Uterus (tissue), 4 donors: ENCODE measurements around the gene CCDC85B. TPM values are rescaled to one million over a fixed set of nuclear protein-coding genes. Genes with fewer than 3 reads are reported as not detected.

Experiments
- DNase-seq, 2 donors: peaks; one replicate each; pipeline ENCODE4 v3.0.0-alpha.2; 2019 to 2020
- H3K27ac ChIP-seq, 2 donors: fragments of 200-600 bp; sonication (generic); 1 replicate in 1 of 2; 2 replicates in 1 of 2; pipeline ENCODE4 v1.5.1; 2016 to 2018
- H3K27me3 ChIP-seq, 2 donors: fragments of 200-600 bp; sonication (generic); one replicate each; pipeline ENCODE4 v1.5.1; 2018 to 2019; ENCODE audit warnings: control low read depth in 1 of 2
- H3K36me3 ChIP-seq, 2 donors: fragments of 200-600 bp; sonication (generic); one replicate each; pipeline ENCODE4 v1.5.1; 2019; ENCODE audit warnings: control low read depth in 1 of 2
- H3K4me1 ChIP-seq, 2 donors: fragments of 200-600 bp; sonication (generic); one replicate each; pipeline ENCODE4 v1.5.1; 2018 to 2019; ENCODE audit warnings: control low read depth in 1 of 2
- H3K4me3 ChIP-seq, 2 donors: fragments of 200-600 bp; sonication (generic); 1 replicate in 1 of 2; 2 replicates in 1 of 2; pipeline ENCODE4 v1.5.1; 2018 to 2019; ENCODE audit warnings: mild to moderate bottlenecking in 1 of 2
- H3K9me3 ChIP-seq, 2 donors: fragments of 200-600 bp; sonication (generic); one replicate each; pipeline ENCODE4 v1.5.1; 2019; ENCODE audit warnings: control low read depth in 1 of 2
- POLR2A ChIP-seq, 2 donors: fragments of 450-650 bp; IDR thresholded peaks; one replicate each; pipeline ENCODE4 v1.6.1; 2016; ENCODE audit warnings: antibody characterized with exemption in 2 of 2, mild to moderate bottlenecking in 1 of 2, moderate library complexity in 1 of 2
- intact Hi-C: fragments of 100-400 bp; cut with DNase I; formaldehyde crosslinking; loops from one replicate; pipeline ENCODE4 v1.15.1; 2023; ENCODE audit warnings: low total_unique reads
- total RNA-seq, 4 donors: library from RNA; depleted of rRNA in 3 of 4; stranded (reverse); fragments of >200 nt in 3 of 4; gene quantifications; one replicate each; pipeline versions ENCODE4 v1.1.0 to v1.2.4, GENCODE V29; 2014 to 2023
- TF ChIP-seq, protein P1 (sequence below), 4 experiments: fragments of 200-600 bp in 2 of 4; fragments of 450-650 bp in 2 of 4; sonication (generic) in 2 of 4; IDR thresholded peaks; one replicate each; pipeline ENCODE4 v1.5.1; 2016 to 2019; ENCODE audit warnings: antibody characterized with exemption in 4 of 4, mild to moderate bottlenecking in 2 of 4, moderate library complexity in 1 of 4
- donor health status: DM: yes; HTN: yes; CAD: no.

Gene CCDC85B
- total RNA-seq, 4 donors from 2014 or later: 22.3 to 141 (median 54.5) TPM

DNA sequence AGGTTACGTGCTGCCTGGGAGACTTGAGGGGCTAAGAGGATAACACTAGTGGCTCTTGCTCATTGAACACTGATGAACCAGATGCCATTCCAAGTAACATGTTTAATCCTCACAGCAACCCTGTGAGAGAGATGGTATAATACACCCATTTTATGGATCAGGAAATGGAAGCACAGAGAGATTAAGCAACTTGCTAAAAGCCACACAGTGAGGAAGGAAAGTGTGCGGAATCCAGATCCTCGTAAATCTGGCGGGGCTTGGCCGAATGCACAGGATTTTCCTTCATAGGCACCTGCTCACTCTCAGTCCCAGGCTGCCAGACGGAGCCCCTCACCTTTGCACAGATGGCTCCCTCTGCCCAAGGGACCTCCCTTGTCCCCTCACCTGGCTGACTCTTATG, 17.4 kb downstream of the CCDC85B start:
- Histone ChIP-seq H3K36me3 (no peaks in the 10 kb centered on the region), H3K4me1 (no peaks in the 10 kb centered on the region), H3K27ac (no peak overlapping the region), H3K4me3 (no peak overlapping the region), H3K9me3 (no peaks in the 10 kb centered on the region), H3K27me3 (no peaks in the 10 kb centered on the region)
- TF ChIP-seq, protein P1, sequence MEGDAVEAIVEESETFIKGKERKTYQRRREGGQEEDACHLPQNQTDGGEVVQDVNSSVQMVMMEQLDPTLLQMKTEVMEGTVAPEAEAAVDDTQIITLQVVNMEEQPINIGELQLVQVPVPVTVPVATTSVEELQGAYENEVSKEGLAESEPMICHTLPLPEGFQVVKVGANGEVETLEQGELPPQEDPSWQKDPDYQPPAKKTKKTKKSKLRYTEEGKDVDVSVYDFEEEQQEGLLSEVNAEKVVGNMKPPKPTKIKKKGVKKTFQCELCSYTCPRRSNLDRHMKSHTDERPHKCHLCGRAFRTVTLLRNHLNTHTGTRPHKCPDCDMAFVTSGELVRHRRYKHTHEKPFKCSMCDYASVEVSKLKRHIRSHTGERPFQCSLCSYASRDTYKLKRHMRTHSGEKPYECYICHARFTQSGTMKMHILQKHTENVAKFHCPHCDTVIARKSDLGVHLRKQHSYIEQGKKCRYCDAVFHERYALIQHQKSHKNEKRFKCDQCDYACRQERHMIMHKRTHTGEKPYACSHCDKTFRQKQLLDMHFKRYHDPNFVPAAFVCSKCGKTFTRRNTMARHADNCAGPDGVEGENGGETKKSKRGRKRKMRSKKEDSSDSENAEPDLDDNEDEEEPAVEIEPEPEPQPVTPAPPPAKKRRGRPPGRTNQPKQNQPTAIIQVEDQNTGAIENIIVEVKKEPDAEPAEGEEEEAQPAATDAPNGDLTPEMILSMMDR (IDR thresholded peaks at IDR 0.05): no peak
- TF ChIP-seq POLR2A (IDR thresholded peaks at IDR 0.05): no peak
- no peak for DNase-seq
- intact Hi-C loops: no loop called here

DNA sequence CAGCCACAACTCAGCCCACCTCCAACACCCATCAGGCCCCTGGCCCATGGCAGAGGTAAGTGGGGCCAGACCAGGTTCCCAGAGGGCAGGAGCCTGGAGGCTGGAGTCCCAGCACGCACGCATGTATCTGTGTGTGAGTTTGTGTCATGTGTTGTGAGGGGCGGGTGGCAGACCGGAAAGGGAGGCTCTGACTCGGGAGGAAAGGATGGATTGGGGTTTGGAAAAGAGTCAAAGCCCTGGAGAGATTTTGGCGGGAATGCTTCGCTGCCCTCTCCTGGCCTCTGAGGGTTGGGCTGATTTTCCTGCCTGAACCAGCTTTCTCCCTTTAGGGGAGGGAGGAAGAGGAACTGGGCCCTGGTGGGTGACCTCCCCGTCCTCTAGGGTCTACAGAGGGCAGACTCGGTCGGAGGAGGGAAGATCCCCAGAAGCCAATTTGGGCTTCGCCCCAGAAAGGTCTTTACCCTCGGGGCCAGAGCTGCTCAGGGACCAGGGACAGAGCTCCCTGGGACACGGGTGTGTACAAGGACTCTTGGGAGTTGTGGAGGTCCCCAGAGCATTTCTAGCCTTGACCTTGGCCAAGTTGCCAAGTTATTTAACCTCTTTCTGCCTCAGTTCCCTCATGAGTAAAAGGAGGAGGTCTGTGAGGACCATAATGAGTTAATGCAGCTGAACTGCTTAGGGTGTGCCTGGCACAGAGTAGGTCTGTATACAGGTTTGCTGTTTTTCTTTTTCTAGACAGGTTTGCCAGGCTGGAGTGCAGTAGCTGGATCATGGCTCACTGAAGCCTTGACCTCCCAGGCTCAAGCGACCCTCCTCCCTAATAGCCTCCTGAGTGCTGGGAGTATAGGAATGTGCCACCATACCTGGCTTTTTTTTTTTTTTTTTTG, 21.5 kb downstream of the CCDC85B start:
- Histone ChIP-seq H3K4me1 (peaks cover 5 to 16% of the 10 kb centered on the region in 2 donors), H3K4me3 (no peak overlapping the region), H3K27ac (peak overlapping the region; percentile 23 to 29), H3K9me3 (no peaks in the 10 kb centered on the region), H3K36me3 (no peaks in the 10 kb centered on the region), H3K27me3 (no peaks in the 10 kb centered on the region)
- peak; percentile 79 for DNase-seq
- TF ChIP-seq, protein P1 (IDR thresholded peaks at IDR 0.05): peak; percentile 18 to 62 (median 52)
- no peak for TF ChIP-seq POLR2A (IDR thresholded peaks at IDR 0.05)
- intact Hi-C loops: no loop called here

DNA sequence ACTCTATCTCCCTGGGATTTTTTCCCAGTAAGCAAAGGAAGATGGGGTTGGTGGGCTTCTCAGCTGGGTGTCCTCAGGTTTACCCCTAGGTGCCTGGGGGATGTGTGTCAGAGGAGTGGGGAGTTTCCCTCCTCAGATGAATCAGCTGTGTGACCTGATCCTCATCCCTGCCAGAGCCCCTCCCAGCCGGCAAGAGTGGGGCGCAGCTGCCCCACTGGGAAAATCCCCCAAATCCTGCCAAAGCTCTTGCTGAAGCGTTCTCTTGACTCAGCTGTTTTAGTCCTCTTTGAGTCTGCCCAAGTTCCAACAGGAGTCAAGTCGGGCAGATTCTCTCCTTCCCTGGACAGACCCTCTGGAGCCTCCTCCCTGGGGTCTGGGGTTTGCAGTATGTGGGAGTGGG, 22.4 kb downstream of the CCDC85B start:
- Histone ChIP-seq H3K36me3 (no peaks in the 10 kb centered on the region), H3K9me3 (no peaks in the 10 kb centered on the region), H3K4me3 (no peak overlapping the region), H3K4me1 (peaks cover 13 to 26% of the 10 kb centered on the region in 2 donors), H3K27ac (peak overlapping the region in 1 of 2 donors; percentile 18), H3K27me3 (no peaks in the 10 kb centered on the region)
- intact Hi-C loops: no loop called here
- no peak for DNase-seq
- TF ChIP-seq, protein P1 (IDR thresholded peaks at IDR 0.05): no peak
- no peak for TF ChIP-seq POLR2A (IDR thresholded peaks at IDR 0.05)

DNA sequence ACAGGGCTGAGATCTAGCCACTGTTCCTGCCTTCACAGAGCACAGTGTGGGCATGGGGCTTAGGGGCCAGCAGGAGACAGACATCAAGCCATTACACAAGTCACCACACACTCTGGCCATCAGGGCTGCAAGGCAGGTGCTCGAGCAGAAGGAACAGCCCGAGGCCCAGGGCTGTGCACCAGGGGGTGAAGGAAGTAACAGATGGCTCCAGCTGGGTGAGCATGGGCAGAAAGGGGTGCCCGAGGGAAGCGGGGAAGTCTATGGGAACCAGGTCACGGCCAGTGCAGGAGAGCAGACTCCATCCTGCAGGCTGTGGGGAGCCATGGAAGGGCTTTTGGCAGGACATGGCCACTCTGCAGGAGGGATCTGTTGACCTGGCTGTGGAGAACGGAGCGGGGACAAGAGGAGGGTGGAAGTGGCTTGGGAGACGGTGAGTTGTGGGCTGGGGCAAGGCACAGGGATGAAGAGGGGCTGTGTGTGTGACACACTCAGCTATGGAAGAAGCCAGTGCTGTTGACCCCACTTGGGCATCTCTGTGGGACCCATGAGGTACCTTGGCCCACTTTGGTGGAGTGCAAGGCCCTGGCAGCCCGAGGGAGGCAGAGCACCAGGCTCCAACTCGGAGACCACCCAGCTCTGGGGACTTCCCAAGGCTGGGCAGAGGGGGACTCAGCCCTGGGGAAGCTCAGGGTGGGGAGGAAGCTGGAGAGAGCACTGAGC, 24.8 kb downstream of the CCDC85B start:
- Histone ChIP-seq H3K4me1 (peaks cover 15 to 29% of the 10 kb centered on the region in 2 donors), H3K4me3 (peak overlapping the region in 1 of 2 donors; percentile 2)

More for the DNA sequence above, 24.8 kb downstream of the CCDC85B start:
- intact Hi-C loops: no loop called here
- no peak for DNase-seq
- Histone ChIP-seq H3K27me3 (no peaks in the 10 kb centered on the region), H3K36me3 (no peaks in the 10 kb centered on the region), H3K9me3 (no peaks in the 10 kb centered on the region), H3K27ac (peak overlapping the region; percentile 94 to 97)
- TF ChIP-seq, protein P1 (IDR thresholded peaks at IDR 0.05): no peak
- TF ChIP-seq POLR2A (IDR thresholded peaks at IDR 0.05): no peak
